DMS53 treated with DMSO at 0.1 percent for 48 hours (cell line): Measurements from ENCODE around the gene ORM1.
"Not testable (repeated sequence)": the region's sequence is repeated elsewhere in the genome, so short reads cannot be mapped to it uniquely, and the experiment has no call there.

Experiments used
- DNase-seq: peaks from one replicate; lab custom pipeline; 2025; ENCODE audit not compliant: unreplicated experiment; lab: John Stamatoyannopoulos, UW

ORM1 gene

DNA sequence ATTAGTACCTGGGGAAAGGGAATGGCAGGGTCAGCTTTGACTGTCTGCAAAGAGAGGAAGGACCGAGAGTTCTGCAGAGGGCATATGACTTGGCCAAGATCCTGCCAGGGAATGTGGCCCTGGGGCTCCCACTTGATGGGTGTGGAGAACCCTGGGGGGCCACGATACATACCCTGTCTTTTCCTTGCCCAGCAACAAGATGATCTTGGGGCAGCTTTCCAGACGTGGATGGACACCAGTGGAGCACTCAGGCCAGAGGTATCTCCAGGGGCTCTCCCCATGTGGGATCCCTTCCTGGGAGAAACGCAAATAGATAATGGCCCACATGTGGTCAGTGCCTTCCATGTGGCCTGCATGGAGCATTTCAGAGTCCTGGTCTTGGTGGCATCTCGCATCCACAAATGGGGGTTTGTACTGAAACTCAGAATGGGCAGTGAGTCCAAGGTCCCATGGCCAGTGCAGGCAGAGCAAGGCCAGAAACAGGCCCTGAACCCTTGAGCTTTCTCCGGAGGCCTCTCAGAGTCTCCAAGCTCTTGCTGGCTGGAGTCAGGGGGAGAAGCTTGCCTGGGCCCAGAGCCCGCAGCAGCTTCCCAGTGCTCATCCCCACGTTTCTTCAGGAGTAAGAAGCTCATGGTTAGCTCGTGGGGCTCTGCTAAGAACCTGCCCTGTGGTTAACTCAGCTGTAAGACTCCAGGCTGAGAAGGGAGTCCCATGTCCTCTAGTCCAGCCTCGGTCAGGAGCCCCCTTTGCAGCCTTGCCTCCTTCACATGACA is 18.3 kb upstream of the ORM1 start:
- no peak for DNase-seq

DNA sequence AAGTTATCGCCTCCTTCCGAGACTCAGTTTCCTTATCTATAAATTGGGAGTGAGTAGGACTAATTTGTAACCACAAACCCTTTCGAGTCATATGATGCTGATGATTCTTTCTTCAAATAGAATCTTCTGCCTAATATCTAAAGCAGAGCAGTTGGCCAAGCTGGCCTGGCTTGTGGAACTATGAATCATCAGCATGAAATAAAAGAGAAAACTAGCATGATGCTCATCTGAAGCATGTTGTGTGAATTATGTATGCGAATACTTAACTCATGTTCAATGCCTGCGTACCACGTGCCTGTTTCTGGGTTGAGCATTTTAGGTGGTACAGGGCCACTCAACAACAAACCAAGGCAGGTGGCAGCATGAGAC is 15.0 kb upstream of the ORM1 start:
- DNase-seq = no peak

DNA sequence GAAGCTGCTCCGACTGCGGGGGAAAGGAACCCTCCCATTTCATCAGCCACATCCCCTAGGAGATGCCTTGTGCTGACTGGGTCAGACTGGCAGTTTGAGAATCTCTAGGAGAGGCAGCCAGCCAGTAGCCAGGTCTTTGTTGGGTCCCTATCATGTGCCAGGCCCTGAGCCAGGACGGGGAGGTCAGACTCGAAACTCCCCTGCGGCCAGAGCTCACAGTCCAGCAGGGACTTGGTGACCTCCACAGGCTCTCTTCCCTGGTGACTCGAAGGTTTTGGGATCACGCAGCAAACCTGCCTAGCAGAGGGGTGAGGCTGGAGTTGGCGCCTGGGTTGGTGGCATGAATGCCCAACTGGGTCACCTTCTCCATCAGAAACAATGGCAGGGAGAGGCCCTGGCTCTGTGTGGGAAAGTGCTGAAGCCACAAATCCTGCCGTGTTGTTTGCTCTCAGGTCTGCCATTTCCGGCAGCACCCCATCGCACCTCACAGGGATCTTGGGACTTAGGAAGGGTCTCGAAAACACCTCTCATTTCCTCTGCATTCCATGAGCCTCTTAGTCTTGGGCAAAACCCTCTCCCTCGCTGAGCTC is 14.4 kb upstream of the ORM1 start:
- DNase-seq = no peak

DNA sequence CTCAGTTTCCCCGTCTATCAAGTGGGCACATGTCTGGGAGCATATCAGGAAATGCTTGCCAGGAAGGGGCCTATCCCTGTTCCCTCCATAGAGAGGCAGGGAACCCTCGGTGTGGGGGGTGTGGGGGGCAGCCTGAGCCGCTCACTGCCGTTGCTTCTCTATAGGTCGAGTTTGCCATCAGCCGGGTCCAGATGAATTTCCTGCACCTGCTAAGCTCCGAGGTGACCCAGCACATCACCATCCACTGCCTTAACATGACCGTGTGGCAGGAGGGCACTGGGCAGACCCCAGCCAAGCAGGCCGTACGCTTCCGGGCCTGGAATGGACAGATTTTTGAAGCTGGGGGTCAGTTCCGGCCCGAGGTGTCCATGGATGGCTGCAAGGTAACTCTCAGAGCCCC is 13.8 kb upstream of the ORM1 start:
- DNase-seq = no peak

DNA sequence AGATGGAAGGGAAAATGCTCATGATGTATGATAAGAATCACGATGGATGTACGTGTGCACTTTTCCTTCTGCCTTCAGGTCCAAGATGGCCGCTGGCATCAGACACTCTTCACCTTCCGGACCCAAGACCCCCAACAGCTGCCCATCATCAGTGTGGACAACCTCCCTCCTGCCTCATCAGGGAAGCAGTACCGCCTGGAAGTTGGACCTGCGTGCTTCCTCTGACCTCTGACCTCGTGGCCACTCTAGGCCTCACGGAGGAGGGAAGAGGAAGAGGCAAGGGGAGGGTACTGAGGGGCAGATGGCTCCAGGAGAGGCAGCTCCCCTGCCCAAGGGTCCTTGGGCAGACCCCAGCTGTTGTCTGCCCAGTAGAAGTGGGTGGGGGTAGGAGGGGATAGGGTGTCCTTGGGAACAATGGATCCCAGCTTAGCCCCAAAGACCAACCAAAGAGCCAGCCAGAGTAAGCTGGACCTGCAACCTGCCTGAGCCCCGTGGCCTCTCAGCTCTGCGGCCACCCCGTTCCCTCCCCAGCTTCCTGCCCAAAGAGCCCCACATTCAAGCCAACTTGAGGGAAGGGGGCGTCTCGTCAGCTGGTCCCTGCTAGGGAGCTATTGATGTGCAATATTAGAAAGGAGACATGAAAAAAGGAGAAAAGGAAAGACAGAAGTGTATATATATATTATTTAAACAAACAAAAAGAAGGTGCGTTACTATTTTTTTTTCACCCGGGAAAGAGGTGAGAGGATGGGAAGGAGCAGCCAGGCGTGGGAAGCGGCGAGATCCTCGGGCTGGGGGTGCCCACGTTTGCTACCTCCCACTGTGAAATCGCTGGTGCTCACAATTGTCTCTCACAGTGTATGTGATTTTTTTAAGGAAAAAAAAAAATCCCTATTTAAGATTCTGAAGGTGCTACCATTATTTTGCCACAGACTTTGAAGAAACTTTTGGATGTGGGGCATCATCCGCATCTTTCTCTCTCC is 12.1 kb upstream of the ORM1 start:
- DNase-seq = no peak

DNA sequence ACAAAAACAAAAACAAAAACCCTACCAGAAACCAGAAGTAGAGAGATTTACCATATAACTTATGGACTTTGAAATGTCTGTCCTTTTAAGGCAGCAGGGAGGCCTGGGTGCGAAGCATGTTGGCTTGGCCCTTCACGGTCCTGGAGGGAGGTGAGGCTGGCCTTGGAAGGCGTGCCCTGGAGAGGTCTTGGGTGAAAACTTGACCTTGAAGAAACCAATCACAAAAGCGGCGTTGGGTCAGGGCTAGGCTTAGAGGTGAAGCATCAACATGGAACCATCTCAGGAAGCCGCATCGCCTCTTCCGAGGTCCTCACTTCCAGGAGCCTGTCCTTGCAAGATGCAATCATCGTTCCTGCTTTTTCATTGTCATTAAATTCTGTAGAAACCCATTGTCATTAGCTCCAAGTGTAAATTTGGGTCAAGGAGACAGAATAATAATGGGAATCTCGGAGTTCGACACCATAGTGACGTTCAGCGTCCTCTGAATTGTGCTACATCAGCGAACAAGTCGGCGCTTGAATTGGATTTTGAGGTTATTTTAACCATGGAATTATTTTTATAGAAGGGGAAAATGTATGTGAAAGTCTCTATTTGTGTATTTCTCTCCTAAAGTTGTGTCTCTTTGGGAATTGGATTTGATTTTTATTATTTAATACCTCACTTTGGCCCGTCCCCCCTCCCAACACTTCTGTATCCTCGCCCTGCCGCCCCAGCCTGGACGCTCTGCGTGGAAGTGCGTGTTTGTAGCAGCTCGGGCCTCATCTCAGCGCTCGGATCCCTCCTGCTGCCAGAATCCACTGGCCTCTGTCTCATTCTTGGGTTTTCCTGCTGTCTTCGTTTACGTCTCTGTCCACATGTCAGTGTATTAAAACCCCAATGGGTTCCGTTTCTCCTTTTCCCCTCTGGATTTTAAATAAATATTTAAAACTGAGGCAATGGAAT is 11.1 kb upstream of the ORM1 start:
- DNase-seq = no peak

DNA sequence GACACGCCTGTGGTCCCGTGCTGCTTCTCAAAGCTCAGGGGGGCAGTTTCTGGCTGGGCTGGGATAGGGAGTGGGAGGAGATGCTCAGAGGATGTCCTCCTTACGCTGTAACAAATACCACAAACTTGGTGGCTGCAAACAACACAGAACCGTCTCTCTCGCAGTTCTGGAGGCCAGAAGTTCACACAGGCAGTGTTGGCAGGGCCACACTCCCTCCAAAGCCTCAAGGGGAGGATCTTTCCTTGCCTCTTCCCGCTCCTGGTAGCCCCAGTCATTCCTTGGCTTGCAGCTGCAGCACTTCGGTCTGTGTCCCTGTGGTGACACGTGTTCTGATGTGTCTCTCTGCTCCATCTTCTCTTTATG is 10.4 kb upstream of the ORM1 start:
- no peak for DNase-seq

DNA sequence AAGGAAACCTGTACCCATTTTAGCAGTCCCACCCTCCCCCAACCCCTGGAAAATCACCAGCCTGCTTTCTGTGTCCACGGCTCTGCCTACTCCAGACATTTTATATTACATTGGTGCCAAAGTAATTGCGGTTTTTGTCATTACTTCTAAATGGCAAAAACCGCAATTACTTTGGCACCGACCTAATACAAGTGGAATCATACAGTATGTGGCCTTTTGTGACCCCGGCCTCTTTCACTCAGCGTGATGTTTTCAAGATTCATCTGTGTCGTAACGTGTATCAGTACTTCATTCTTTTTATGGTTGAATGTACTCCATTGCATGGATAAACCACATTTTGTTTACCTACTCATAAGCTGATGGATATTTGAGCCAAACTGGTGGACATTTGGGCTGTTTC is 9.7 kb upstream of the ORM1 start:
- no peak for DNase-seq

DNA sequence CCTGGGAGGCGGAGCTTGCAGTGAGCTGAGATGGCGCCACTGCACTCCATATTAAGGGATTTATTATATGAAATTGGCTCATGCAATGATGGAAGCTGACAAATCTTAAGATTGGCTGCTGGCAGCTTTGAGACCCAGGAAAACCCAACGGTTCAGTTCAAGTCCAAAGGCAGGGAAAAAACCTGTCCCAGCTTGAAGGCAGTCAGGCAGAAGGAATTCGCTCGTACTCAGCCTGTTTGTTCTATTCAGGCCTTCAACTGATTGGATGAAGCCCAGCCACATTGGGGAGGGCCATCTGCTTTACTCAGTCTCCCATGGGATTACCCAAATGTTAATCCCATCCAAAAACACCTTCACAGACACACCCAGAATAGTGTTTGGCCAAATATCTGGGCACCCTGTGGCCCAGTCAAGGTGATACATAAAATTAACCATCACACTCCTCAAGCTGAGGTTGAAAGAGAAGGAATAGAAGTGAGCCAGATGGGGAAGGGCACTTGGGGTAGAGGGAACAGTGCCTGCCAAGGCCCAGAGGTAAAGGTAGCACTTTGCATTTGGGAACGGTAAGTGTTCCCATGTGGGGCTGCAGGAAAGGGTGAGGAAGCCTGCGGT is 8.5 kb upstream of the ORM1 start:
- no peak for DNase-seq

DNA sequence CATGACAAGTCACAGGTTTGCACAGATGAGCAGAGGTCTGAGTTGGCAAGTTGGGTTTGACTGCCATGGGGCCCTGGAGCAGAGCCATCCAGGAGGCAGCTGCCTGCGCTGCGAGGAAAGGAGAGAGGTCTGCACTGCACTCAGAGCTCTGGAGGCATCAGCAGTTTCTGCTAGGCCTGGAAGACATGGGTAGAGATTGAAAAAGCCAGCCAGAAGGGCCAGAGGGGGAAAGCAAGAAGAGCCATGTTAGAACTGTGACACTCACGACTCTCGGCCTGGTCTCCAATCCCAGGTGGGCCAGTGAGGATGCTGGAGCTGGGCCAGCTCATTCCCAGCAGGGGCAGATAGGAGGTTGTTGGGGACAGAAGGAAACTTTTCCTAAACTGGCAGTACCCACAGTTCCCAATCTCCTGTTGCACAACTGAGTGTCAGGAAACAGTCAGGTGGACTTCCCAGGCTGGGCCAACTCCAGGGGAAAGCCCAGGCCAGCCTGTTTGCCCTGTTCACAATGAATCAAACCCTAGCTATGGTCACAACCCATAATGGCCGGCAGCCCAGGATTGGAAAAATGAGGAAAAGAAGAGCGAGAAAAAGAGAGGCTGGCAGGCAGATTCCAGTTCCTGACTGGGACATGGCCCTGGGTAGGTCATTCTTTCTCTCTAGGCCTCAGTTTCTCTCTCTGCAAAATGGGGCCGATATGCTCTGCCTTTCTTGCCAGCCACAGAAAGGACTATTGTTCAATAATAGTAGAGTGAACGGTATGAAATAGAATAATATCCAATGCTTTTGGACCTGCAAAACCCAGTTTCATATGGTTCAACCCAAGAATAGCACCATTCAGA is 7.8 kb upstream of the ORM1 start:
- DNase-seq = no peak

DNA sequence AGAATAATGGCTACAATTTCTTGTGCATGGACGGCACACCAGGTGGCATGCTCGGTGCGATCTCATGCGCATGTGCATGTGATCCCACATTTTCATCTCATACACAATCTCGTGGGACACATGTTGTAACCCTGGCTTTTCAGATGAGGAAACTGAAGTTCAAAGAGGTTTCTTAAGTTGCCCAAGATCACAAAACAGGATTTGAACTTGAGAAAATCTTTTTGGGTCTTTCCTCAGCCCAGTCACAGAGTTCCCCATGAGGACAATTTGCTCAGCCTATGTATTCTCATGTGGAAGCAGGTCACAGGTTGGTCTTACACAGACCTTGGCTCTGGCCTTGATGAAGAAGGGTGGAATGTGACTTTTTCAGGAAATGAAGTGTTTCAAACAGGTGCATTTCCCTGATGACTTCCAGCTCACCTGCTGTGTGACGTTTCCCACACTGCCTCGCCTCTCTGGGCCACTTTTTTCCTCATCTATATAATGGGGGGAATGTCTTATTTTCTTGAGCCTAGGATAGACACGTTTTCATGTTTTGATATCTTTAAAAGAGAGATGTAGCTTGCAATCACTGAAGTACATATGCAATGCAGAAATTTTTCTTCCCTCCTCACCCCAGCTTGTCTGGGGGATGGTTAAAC is 7.1 kb upstream of the ORM1 start:
- no peak for DNase-seq

DNA sequence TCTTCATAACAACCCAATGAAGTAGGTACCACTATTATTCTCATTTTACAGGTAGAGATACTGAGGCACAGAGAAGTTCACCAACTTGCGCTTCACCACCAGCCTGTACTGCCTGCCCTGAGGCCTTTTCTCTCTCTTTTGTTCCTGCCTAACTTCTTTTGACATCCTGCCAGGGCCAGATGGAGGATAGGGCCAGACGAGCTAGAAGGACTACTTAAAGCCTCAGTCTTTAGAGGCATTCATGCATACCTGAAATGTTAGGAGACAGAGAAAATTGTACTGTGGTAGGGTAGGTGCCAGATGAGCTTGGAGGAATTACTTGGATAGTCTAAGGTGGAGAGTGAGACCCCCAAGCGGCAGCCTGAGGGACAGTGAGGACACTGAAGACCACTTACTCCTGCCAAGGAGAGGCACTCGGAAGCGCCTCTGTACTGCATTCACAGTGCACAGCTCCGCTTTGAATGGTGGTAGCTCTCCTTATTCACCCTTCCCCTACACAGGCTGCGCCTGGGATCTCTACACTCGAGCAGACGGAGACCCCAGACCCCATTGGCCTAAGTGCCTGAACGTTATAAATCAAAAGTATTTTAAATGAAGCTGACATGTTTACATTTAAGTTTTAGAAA is 6.2 kb upstream of the ORM1 start:
- no peak for DNase-seq

DNA sequence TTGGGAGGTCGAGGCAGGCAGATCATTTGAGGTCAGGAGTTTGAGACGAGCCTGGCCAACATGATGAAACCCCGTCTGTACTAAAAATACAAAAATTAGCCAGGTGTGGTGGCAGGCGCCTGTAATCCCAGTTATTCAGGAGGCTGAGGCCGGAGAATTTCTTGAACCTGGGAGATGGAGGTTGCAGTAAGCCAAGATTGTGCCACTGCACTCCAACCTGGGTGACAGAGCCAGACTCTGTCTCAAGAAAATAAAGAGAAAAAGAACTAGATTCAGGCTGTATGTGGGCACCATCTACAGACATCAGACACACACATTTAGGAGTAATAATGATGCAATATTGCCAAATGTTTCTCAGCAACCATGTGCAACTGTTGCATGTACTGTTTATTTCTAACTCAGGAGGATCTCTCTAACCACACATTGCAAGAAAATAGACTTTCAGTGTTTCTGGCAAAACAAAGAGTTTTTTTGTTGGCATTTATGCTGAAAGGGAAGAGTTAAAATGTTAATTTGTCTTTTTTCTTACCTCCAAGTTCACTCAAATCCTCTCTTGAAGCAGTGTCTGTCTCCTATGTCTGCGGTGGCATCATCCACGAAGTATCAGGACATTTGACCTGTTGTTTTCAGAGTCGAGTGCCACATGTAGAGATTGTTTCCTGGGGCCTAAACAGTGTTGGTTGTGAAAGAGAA is 5.1 kb upstream of the ORM1 start:
- DNase-seq = no peak

DNA sequence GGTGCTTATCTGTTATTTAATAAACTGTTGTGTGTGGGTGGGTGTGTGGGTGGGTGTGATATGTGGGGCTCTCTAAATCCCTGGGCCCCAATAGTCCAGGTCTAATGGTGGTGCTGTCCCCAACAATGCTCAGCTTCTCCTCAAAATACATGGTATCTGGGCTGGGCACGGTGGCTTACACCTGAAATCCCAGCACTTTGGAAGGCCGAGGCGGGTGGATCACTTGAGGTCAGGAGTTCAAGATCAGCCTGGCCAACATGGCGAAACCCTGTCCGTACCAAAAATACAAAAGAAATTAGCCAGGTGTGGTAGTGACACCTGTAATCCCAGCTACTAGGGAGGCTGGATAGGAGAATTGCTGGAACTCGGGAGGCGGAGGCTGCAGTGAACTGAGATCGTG is 4.5 kb upstream of the ORM1 start:
- DNase-seq = no peak

DNA sequence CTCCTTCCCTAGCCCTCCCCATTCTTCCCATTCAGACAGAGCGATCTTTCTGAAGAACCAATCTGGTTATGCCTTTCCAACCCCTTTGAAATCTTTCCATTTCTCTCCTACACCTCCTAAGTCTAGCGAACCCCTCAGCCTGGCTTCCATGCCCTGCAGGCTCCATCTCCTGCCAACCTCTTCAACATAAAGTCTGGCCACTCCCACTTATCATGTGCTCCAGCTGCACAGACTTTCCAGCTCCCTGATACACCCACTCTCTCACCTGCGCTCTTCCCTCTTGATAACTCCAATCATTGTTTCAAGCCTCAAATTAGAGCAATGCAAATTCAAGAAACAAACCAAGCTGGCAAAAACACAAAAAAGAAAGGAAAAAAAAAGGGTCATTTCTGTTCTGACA is 3.8 kb upstream of the ORM1 start:
- no peak for DNase-seq

DNA sequence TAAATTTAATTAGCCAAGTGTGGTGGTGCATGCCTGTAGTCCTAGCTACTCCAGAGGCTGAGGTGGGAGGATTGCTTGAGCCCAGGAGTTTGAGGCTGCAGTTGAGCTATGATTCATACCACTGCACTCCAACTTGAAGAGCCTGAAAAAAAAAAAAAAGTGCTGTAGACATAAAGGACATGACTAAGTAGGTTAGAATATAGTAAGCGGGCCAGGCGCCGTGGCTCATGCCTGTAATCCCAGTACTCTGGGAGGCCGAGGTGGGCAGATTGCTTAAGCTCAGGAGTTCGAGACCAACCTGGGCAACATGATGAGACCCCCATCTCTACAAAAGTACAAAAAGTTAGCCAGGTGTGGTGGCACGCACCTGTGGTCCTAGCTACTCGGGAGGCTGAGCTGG is 2.2 kb upstream of the ORM1 start:
- not testable (repeated sequence) for DNase-seq

DNA sequence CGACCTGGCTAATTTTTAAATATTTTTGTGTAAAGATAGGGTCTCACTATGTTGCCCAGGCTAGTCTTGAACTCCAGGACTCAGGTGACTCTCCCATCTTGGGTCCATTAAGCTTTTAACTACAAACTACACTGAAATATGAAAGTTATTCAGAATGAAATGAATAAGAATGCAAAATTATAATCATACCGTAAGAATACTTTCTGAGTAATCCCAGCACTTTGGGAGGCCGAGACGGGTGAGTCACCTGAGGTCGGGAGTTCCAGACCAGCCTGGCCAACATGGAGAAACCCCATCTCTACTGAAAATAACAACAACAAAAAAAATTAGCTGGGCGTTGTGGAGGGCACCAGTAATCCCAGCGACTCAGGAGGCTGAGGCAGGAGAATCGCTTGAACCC is 1.1 kb upstream of the ORM1 start:
- no peak for DNase-seq
